Endothelial cell of hepatic sinusoid (primary cell): ENCODE results near the gene LTBP2.

Source experiments
- in situ Hi-C: cut with HindIII; loops from 2 replicates; pipeline ENCODE4 v1.10.0; 2017; ENCODE audit warnings: low sequenced_read_pairs

The LTBP2 gene

GRCh38 chr14:74516451-74517160, 95.4 kb downstream of the LTBP2 start:
- in situ Hi-C loops = no loop called here

GRCh38 chr14:74515891-74516412, 96.1 kb downstream of the LTBP2 start:
- in situ Hi-C loops = no loop called here

GRCh38 chr14:74514471-74514941, 97.5 kb downstream of the LTBP2 start:
- in situ Hi-C loops = loop anchor here (5.0 kb wide), 1 partner anchor 48 kb away; no protein-coding TSS in a partner anchor

- in situ Hi-C loops = loop anchor here (5.0 kb wide), 1 partner anchor 50 kb away; no protein-coding TSS in a partner anchor
Measured at GRCh38 chr14:74511966-74512830, 99.8 kb downstream of the LTBP2 start.

GRCh38 chr14:74510959-74511409, 101.1 kb downstream of the LTBP2 start:
- in situ Hi-C loops = loop anchor here (5.0 kb wide), 1 partner anchor 51 kb away; no protein-coding TSS in a partner anchor

GRCh38 chr14:74510223-74510931, 101.7 kb downstream of the LTBP2 start:
- in situ Hi-C loops = loop anchor here (5.0 kb wide), 1 partner anchor 52 kb away; no protein-coding TSS in a partner anchor

- in situ Hi-C loops = loop anchor here (5.0 kb wide), 1 partner anchor 53 kb away; no protein-coding TSS in a partner anchor
Measured at GRCh38 chr14:74509587-74510222, 102.3 kb downstream of the LTBP2 start.

GRCh38 chr14:74508844-74509428, 103.1 kb downstream of the LTBP2 start:
- in situ Hi-C loops = no loop called here

GRCh38 chr14:74508292-74508731, 103.7 kb downstream of the LTBP2 start:
- in situ Hi-C loops = no loop called here

GRCh38 chr14:74507840-74508239, 104.2 kb downstream of the LTBP2 start:
- in situ Hi-C loops = no loop called here

GRCh38 chr14:74507085-74507484, 105.0 kb downstream of the LTBP2 start:
- in situ Hi-C loops = no loop called here

- in situ Hi-C loops = no loop called here
Measured at GRCh38 chr14:74506411-74506851, 105.6 kb downstream of the LTBP2 start.

- in situ Hi-C loops = no loop called here
Measured at GRCh38 chr14:74505831-74506230, 106.2 kb downstream of the LTBP2 start.

GRCh38 chr14:74504874-74505720, 106.9 kb downstream of the LTBP2 start:
- in situ Hi-C loops = no loop called here

- in situ Hi-C loops = no loop called here
Measured at GRCh38 chr14:74504412-74504811, 107.6 kb downstream of the LTBP2 start.

GRCh38 chr14:74503938-74504335, 108.1 kb downstream of the LTBP2 start:
- in situ Hi-C loops = no loop called here

GRCh38 chr14:74503291-74503937, 108.6 kb downstream of the LTBP2 start:
- in situ Hi-C loops = no loop called here
